Activated T-helper 2 cell treated with anti-CD3 and anti-CD28 coated beads, Interferon-gamma antibody, Interleukin-2, Interleukin-4, amounts not matched to agents 10 μg/mL and 5 μg/mL and 100 μg/mL, durations not matched to agents 14 hours and 24 hours and 36 hours (primary cell): ENCODE measurements around the gene ARHGAP29. TPM values are rescaled to one million over a fixed set of nuclear protein-coding genes. Genes with fewer than 3 reads are reported as not detected.

ENCODE experiments used
- DNase-seq: peaks from one replicate; pipeline ENCODE4 v3.0.0; 2021; ENCODE audit warnings: low spot score
- H3K27ac Mint-ChIP-seq: one replicate; pipeline ENCODE4 v1.8.0; 2021; ENCODE audit warnings: mixed read lengths
- H3K27me3 Mint-ChIP-seq: one replicate; pipeline ENCODE4 v1.8.0; 2021; ENCODE audit warnings: low read depth, mixed read lengths
- H3K36me3 Mint-ChIP-seq: one replicate; pipeline ENCODE4 v1.8.0; 2021; ENCODE audit warnings: low read depth, mixed read lengths
- H3K4me1 Mint-ChIP-seq: one replicate; pipeline ENCODE4 v1.8.0; 2021; ENCODE audit warnings: low read depth, mixed read lengths
- H3K4me3 Mint-ChIP-seq: one replicate; pipeline ENCODE4 v1.8.0; 2021; ENCODE audit warnings: low read depth, mild to moderate bottlenecking, moderate library complexity, mixed read lengths
- H3K9me3 Mint-ChIP-seq: one replicate; pipeline ENCODE4 v1.8.0; 2021; ENCODE audit warnings: mixed read lengths
- intact Hi-C: fragments of 100-400 bp; cut with micrococcal nuclease; formaldehyde crosslinking; loops from one replicate; pipeline ENCODE4 v1.15.1; 2023
- total RNA-seq: library from RNA; stranded (reverse); gene quantifications from 2 replicates; pipeline ENCODE4 v1.2.3, GENCODE V29; 2022

Gene ARHGAP29
- total RNA-seq, 1 donor from 2014 or later = 0.18 TPM

- Mint-ChIP-seq H3K4me1 (no peaks in the 10 kb centered on the region), H3K27ac (no peak overlapping the region), H3K4me3 (no peak overlapping the region), H3K36me3 (no peaks in the 10 kb centered on the region), H3K9me3 (no peaks in the 10 kb centered on the region), H3K27me3 (peaks cover 14% of the 10 kb centered on the region)
- intact Hi-C loops = no loop called here
- DNase-seq = no peak
These were observed 27.4 kb downstream of the ARHGAP29 start for GRCh38 chr1:94209982-94210381.

GRCh38 chr1:94209425-94209824, 28.0 kb downstream of the ARHGAP29 start:
- DNase-seq = no peak
- H3K9me3 Mint-ChIP-seq = no peaks in the 10 kb centered on the region
- H3K4me1 Mint-ChIP-seq = no peaks in the 10 kb centered on the region
- no peaks in the 10 kb centered on the region for H3K36me3 Mint-ChIP-seq
- intact Hi-C loops = no loop called here
- no peak overlapping the region for H3K4me3 Mint-ChIP-seq
- H3K27ac Mint-ChIP-seq = no peak overlapping the region
- peaks cover 12% of the 10 kb centered on the region for H3K27me3 Mint-ChIP-seq

- intact Hi-C loops = no loop called here
- H3K27ac Mint-ChIP-seq = no peak overlapping the region
- no peak for DNase-seq
- H3K4me1 Mint-ChIP-seq = no peaks in the 10 kb centered on the region
- H3K4me3 Mint-ChIP-seq = no peak overlapping the region
- no peaks in the 10 kb centered on the region for H3K9me3 Mint-ChIP-seq
- peaks cover 5% of the 10 kb centered on the region for H3K27me3 Mint-ChIP-seq
- no peaks in the 10 kb centered on the region for H3K36me3 Mint-ChIP-seq
These were observed 29.7 kb downstream of the ARHGAP29 start for GRCh38 chr1:94207695-94208094.

GRCh38 chr1:94205639-94206038, 31.7 kb downstream of the ARHGAP29 start:
- Mint-ChIP-seq H3K27me3 (peaks cover 10% of the 10 kb centered on the region), H3K4me3 (no peak overlapping the region), H3K4me1 (no peaks in the 10 kb centered on the region), H3K36me3 (no peaks in the 10 kb centered on the region), H3K27ac (no peak overlapping the region), H3K9me3 (no peaks in the 10 kb centered on the region)
- intact Hi-C loops = no loop called here
- DNase-seq = no peak

- Mint-ChIP-seq H3K4me1 (no peaks in the 10 kb centered on the region), H3K27me3 (peaks cover 12% of the 10 kb centered on the region), H3K9me3 (no peaks in the 10 kb centered on the region), H3K27ac (no peak overlapping the region), H3K36me3 (no peaks in the 10 kb centered on the region), H3K4me3 (no peak overlapping the region)
- no peak for DNase-seq
- intact Hi-C loops = no loop called here
These were observed 35.1 kb downstream of the ARHGAP29 start for GRCh38 chr1:94202241-94202640.

GRCh38 chr1:94199398-94199797, 38.0 kb downstream of the ARHGAP29 start:
- Mint-ChIP-seq H3K27me3 (peaks cover 18% of the 10 kb centered on the region), H3K9me3 (no peaks in the 10 kb centered on the region), H3K4me3 (no peak overlapping the region), H3K4me1 (no peaks in the 10 kb centered on the region), H3K36me3 (no peaks in the 10 kb centered on the region), H3K27ac (no peak overlapping the region)
- no peak for DNase-seq
- intact Hi-C loops = no loop called here

GRCh38 chr1:94194079-94194865, 43.1 kb downstream of the ARHGAP29 start:
- Mint-ChIP-seq H3K9me3 (no peaks in the 10 kb centered on the region), H3K27me3 (peaks cover 21% of the 10 kb centered on the region), H3K4me1 (no peaks in the 10 kb centered on the region), H3K36me3 (no peaks in the 10 kb centered on the region), H3K27ac (no peak overlapping the region), H3K4me3 (no peak overlapping the region)
- no peak for DNase-seq
- intact Hi-C loops = no loop called here

GRCh38 chr1:94193128-94193527, 44.3 kb downstream of the ARHGAP29 start:
- Mint-ChIP-seq H3K27me3 (peaks cover 21% of the 10 kb centered on the region), H3K27ac (no peak overlapping the region), H3K4me3 (no peak overlapping the region), H3K9me3 (no peaks in the 10 kb centered on the region), H3K4me1 (no peaks in the 10 kb centered on the region), H3K36me3 (no peaks in the 10 kb centered on the region)
- no peak for DNase-seq
- intact Hi-C loops = no loop called here

GRCh38 chr1:94191216-94191615, 46.2 kb downstream of the ARHGAP29 start:
- no peaks in the 10 kb centered on the region for H3K4me1 Mint-ChIP-seq
- H3K4me3 Mint-ChIP-seq = no peak overlapping the region
- peaks cover 18% of the 10 kb centered on the region for H3K27me3 Mint-ChIP-seq
- H3K36me3 Mint-ChIP-seq = no peaks in the 10 kb centered on the region
- H3K27ac Mint-ChIP-seq = no peak overlapping the region
- DNase-seq = no peak
- intact Hi-C loops = no loop called here
- no peaks in the 10 kb centered on the region for H3K9me3 Mint-ChIP-seq

- H3K4me3 Mint-ChIP-seq = no peak overlapping the region
- no peaks in the 10 kb centered on the region for H3K4me1 Mint-ChIP-seq
- intact Hi-C loops = no loop called here
- H3K9me3 Mint-ChIP-seq = no peaks in the 10 kb centered on the region
- no peak for DNase-seq
- no peaks in the 10 kb centered on the region for H3K36me3 Mint-ChIP-seq
- no peak overlapping the region for H3K27ac Mint-ChIP-seq
- H3K27me3 Mint-ChIP-seq = peaks cover 15% of the 10 kb centered on the region
These were observed 50.4 kb downstream of the ARHGAP29 start for GRCh38 chr1:94186946-94187345.

GRCh38 chr1:94183197-94183815, 54.1 kb downstream of the ARHGAP29 start:
- Mint-ChIP-seq H3K27ac (no peak overlapping the region), H3K36me3 (no peaks in the 10 kb centered on the region), H3K9me3 (no peaks in the 10 kb centered on the region), H3K4me3 (no peak overlapping the region), H3K27me3 (peaks cover 17% of the 10 kb centered on the region), H3K4me1 (no peaks in the 10 kb centered on the region)
- DNase-seq = no peak
- intact Hi-C loops = no loop called here

GRCh38 chr1:94182191-94182590, 55.2 kb downstream of the ARHGAP29 start:
- no peak for DNase-seq
- intact Hi-C loops = no loop called here
- Mint-ChIP-seq H3K4me1 (no peaks in the 10 kb centered on the region), H3K9me3 (no peaks in the 10 kb centered on the region), H3K36me3 (no peaks in the 10 kb centered on the region), H3K27ac (no peak overlapping the region), H3K27me3 (peaks cover 15% of the 10 kb centered on the region), H3K4me3 (no peak overlapping the region)

GRCh38 chr1:94180650-94181049, 56.7 kb downstream of the ARHGAP29 start:
- no peaks in the 10 kb centered on the region for H3K36me3 Mint-ChIP-seq
- no peak for DNase-seq
- H3K4me1 Mint-ChIP-seq = no peaks in the 10 kb centered on the region
- H3K27me3 Mint-ChIP-seq = peaks cover 15% of the 10 kb centered on the region
- intact Hi-C loops = no loop called here
- no peaks in the 10 kb centered on the region for H3K9me3 Mint-ChIP-seq
- H3K4me3 Mint-ChIP-seq = no peak overlapping the region
- no peak overlapping the region for H3K27ac Mint-ChIP-seq
